SK-N-MC (cell line): ENCODE measurements around the gene PASD1.

Source experiments
- EZH2 ChIP-seq: fragments of 200-600 bp; sonication (generic); IDR thresholded peaks from one replicate; pipeline ENCODE4 v1.6.1; 2017; ENCODE audit warnings: antibody characterized with exemption
- POLR2AphosphoS5 ChIP-seq: IDR thresholded peaks from 2 replicates; pipeline ENCODE4 v1.6.1; 2012; ENCODE audit warnings: mild to moderate bottlenecking, low read depth, low read length, borderline replicate concordance

GRCh38 chrX:151552743-151553142 lies 10.7 kb upstream of the PASD1 start:
- TF ChIP-seq EZH2 (no peak), POLR2AphosphoS5 (no peak)
